NCI-H2029 treated with DMSO at 0.1 percent for 48 hours (cell line): Measurements from ENCODE around the gene HLA-DMB.

Source experiments
- DNase-seq: peaks from one replicate; lab custom pipeline; 2025; lab: John Stamatoyannopoulos, UW

HLA-DMB gene

GRCh38 chr6:32971581-32972352, 30.9 kb upstream of the HLA-DMB start:
- DNase-seq, result peak; percentile 100

GRCh38 chr6:32971242-32971580, 30.4 kb upstream of the HLA-DMB start:
- DNase-seq, result no peak

- peak; percentile 72 for DNase-seq
Measured at GRCh38 chr6:32970413-32971241, 29.8 kb upstream of the HLA-DMB start.

- peak; percentile 65 for DNase-seq
Measured at GRCh38 chr6:32969685-32970412, 29.0 kb upstream of the HLA-DMB start.

GRCh38 chr6:32968867-32969684, 28.2 kb upstream of the HLA-DMB start:
- no peak for DNase-seq

- DNase-seq, result peak; percentile 87
Measured at GRCh38 chr6:32968093-32968866, 27.5 kb upstream of the HLA-DMB start, which contains the start of gene BRD2. Gene BRD2, plus strand, starts transcription at chr6:32968594. Its CDS starts 4,305 bp downstream, at chr6:32972899.

GRCh38 chr6:32967151-32968091, 26.6 kb upstream of the HLA-DMB start:
- peak; percentile 23 for DNase-seq

- DNase-seq, result no peak
Measured at GRCh38 chr6:32964776-32965175, 23.9 kb upstream of the HLA-DMB start.

GRCh38 chr6:32963866-32964265, 23.0 kb upstream of the HLA-DMB start:
- DNase-seq, result no peak

GRCh38 chr6:32962213-32962826, 21.5 kb upstream of the HLA-DMB start:
- DNase-seq, result no peak

- DNase-seq, result no peak
Measured at GRCh38 chr6:32960563-32960962, 19.7 kb upstream of the HLA-DMB start.

- no peak for DNase-seq
Measured at GRCh38 chr6:32956176-32956575, 15.3 kb upstream of the HLA-DMB start.

- no peak for DNase-seq
Measured at GRCh38 chr6:32954986-32955802, 14.4 kb upstream of the HLA-DMB start.

GRCh38 chr6:32954267-32954666, 13.4 kb upstream of the HLA-DMB start:
- no peak for DNase-seq

- no peak for DNase-seq
Measured at GRCh38 chr6:32953775-32954174, 12.9 kb upstream of the HLA-DMB start.

- DNase-seq, result peak; percentile 71
Measured at GRCh38 chr6:32952817-32953739, 12.2 kb upstream of the HLA-DMB start, which contains the start of gene HLA-DMA. Gene HLA-DMA, minus strand, starts transcription at chr6:32953097. Its CDS starts 61 bp downstream, at chr6:32953036.

GRCh38 chr6:32950449-32950848, 9.6 kb upstream of the HLA-DMB start:
- no peak for DNase-seq
